ENCODE results near the gene SLIT3. TPM values are rescaled to one million over a fixed set of nuclear protein-coding genes. Genes with fewer than 3 reads are reported as not detected.

The SLIT3 gene
- total and polyA plus RNA-seq, 2 experiments from 2014 or later = 0.59 to 0.71 TPM

GRCh38 chr5:168693883-168694282 is 607.1 kb downstream of the SLIT3 start:
- Mint-ChIP-seq H3K4me3 (no peak overlapping the region), H3K27ac (no peak overlapping the region)
- ATAC-seq = no peak

More at GRCh38 chr5:168693883-168694282, 607.1 kb downstream of the SLIT3 start:
- no peaks in the 10 kb centered on the region for H3K36me3 Mint-ChIP-seq (ENCODE audit: low read depth)
- H3K27me3 Mint-ChIP-seq (ENCODE audit: insufficient read depth, low read depth, poor library complexity) = peaks cover 8% of the 10 kb centered on the region
- H3F3A ChIP-seq (replicated peaks; ENCODE audit: low read depth) = no peaks in the 10 kb centered on the region
- no peaks in the 10 kb centered on the region for H3K79me2 ChIP-seq (replicated peaks; ENCODE audit: insufficient read depth)
- no peaks in the 10 kb centered on the region for H4K20me1 ChIP-seq (replicated peaks; ENCODE audit: insufficient read depth)
- H3K36me3 ChIP-seq (ENCODE audit: insufficient read depth) = no peaks in the 10 kb centered on the region
- TF ChIP-seq ZNF331 (CRISPR knock-in tag; IDR thresholded peaks at IDR 0.05; ENCODE audit: low read depth) = no peak
- TF ChIP-seq, protein P1, sequence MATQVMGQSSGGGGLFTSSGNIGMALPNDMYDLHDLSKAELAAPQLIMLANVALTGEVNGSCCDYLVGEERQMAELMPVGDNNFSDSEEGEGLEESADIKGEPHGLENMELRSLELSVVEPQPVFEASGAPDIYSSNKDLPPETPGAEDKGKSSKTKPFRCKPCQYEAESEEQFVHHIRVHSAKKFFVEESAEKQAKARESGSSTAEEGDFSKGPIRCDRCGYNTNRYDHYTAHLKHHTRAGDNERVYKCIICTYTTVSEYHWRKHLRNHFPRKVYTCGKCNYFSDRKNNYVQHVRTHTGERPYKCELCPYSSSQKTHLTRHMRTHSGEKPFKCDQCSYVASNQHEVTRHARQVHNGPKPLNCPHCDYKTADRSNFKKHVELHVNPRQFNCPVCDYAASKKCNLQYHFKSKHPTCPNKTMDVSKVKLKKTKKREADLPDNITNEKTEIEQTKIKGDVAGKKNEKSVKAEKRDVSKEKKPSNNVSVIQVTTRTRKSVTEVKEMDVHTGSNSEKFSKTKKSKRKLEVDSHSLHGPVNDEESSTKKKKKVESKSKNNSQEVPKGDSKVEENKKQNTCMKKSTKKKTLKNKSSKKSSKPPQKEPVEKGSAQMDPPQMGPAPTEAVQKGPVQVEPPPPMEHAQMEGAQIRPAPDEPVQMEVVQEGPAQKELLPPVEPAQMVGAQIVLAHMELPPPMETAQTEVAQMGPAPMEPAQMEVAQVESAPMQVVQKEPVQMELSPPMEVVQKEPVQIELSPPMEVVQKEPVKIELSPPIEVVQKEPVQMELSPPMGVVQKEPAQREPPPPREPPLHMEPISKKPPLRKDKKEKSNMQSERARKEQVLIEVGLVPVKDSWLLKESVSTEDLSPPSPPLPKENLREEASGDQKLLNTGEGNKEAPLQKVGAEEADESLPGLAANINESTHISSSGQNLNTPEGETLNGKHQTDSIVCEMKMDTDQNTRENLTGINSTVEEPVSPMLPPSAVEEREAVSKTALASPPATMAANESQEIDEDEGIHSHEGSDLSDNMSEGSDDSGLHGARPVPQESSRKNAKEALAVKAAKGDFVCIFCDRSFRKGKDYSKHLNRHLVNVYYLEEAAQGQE (IDR thresholded peaks at IDR 0.05; ENCODE audit: unreplicated experiment) = no peak
- TF ChIP-seq ZNF462 (CRISPR knock-in tag; IDR thresholded peaks at IDR 0.05) = no peak
- no peak for TF ChIP-seq JUNB (IDR thresholded peaks at IDR 0.05; ENCODE audit: unreplicated experiment)
- TF ChIP-seq CTCF (conservative IDR thresholded peaks at IDR 0.05; ENCODE audit: low read depth in 2 of 2) = no peak
- no peak for TF ChIP-seq STAT1 (IDR thresholded peaks at IDR 0.05; ENCODE audit: unreplicated experiment)
- no peak for TF ChIP-seq EZH2phosphoT487 (IDR thresholded peaks at IDR 0.05; ENCODE audit: unreplicated experiment)
- no peak for TF ChIP-seq EZH2 (IDR thresholded peaks at IDR 0.05; ENCODE audit: low read depth, unreplicated experiment)
- no peak for TF ChIP-seq NANOG (IDR thresholded peaks at IDR 0.05; ENCODE audit: borderline replicate concordance)
- TF ChIP-seq POLR2AphosphoS5 (IDR thresholded peaks at IDR 0.05; ENCODE audit: low read depth) = no peak
- TF ChIP-seq ZNF114 (CRISPR knock-in tag; IDR thresholded peaks at IDR 0.05) = no peak
- TF ChIP-seq CREB1 (CRISPR knock-in tag; IDR thresholded peaks at IDR 0.05; ENCODE audit: low read depth) = no peak
- TF ChIP-seq, protein P2, sequence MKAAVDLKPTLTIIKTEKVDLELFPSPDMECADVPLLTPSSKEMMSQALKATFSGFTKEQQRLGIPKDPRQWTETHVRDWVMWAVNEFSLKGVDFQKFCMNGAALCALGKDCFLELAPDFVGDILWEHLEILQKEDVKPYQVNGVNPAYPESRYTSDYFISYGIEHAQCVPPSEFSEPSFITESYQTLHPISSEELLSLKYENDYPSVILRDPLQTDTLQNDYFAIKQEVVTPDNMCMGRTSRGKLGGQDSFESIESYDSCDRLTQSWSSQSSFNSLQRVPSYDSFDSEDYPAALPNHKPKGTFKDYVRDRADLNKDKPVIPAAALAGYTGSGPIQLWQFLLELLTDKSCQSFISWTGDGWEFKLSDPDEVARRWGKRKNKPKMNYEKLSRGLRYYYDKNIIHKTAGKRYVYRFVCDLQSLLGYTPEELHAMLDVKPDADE (IDR thresholded peaks at IDR 0.05) = no peak
- H3K27ac ChIP-seq (ENCODE audit: low read depth) = no peak overlapping the region
- H3K27me3 ChIP-seq (ENCODE audit: insufficient read depth) = no peaks in the 10 kb centered on the region
- H3K4me1 Mint-ChIP-seq = no peaks in the 10 kb centered on the region
- no peaks in the 10 kb centered on the region for H3K4me1 ChIP-seq (ENCODE audit: insufficient read depth)
- H3K9me3 Mint-ChIP-seq = no peaks in the 10 kb centered on the region
- no peak overlapping the region for H3K4me2 ChIP-seq
- peaks cover 6% of the 10 kb centered on the region; the same call in 1 of the 2 replicates for H3K9me2 ChIP-seq (ENCODE audit: insufficient read depth)
- H3K4me3 ChIP-seq = no peak overlapping the region
- DNase-seq (ENCODE audit: low spot score) = no peak
- H2AFZ ChIP-seq = no peak overlapping the region

All from GM23338 (cell line).